H1 (cell line): ENCODE measurements around the gene RAB25. TPM values are rescaled to one million over a fixed set of nuclear protein-coding genes. Genes with fewer than 3 reads are reported as not detected.

ENCODE experiments used
- CTCF ChIA-PET: fragments of 300-600 bp; sonication (Branson Sonifier 250); formaldehyde crosslinking; loops from one replicate; lab custom pipeline; 2021; ENCODE audit not compliant: partially characterized antibody; lab: Charles Lee
- POLR2A ChIA-PET: fragments of 300-600 bp; sonication (Branson Sonifier 250); formaldehyde crosslinking; loops from one replicate; lab custom pipeline; 2021; ENCODE audit warnings: inconsistent platforms; ENCODE audit not compliant: partially characterized antibody; lab: Charles Lee
- DNase-seq, 2 experiments: peaks; one replicate each; pipeline versions ENCODE4 v3.0.0 to v3.0.0-alpha.2; 2010 to 2022; ENCODE audit warnings: low spot score in 2 of 2, low read depth in 1 of 2, mixed read lengths in 1 of 2
- FAIRE-seq: peaks from 2 replicates; lab custom pipeline; 2011; peaks lifted over from hg19 to GRCh38; lab: Jason Lieb, UNC
- H2AFZ ChIP-seq: 2 replicates; pipeline ENCODE4 v1.8.1; 2012; ENCODE audit warnings: low read length, inconsistent platforms
- H2AK5ac ChIP-seq: 2 replicates; pipeline ENCODE4 v1.6.1; 2013; ENCODE audit warnings: low read depth, low read length
- H2BK120ac ChIP-seq: replicated peaks from 2 replicates; pipeline ENCODE3; 2013; ENCODE audit warnings: low read depth, low read length, inconsistent platforms
- H2BK12ac ChIP-seq: 2 replicates; pipeline ENCODE4 v1.6.1; 2013; ENCODE audit warnings: low read depth, low read length
- H2BK15ac ChIP-seq: 2 replicates; pipeline ENCODE4 v1.6.1; 2013; ENCODE audit warnings: low read length
- H2BK20ac ChIP-seq: 2 replicates; pipeline ENCODE4 v1.6.1; 2013; ENCODE audit warnings: low read length
- H2BK5ac ChIP-seq: 2 replicates; pipeline ENCODE4 v1.6.1; 2013; ENCODE audit warnings: low read depth, low read length
- H3K14ac ChIP-seq: 2 replicates; pipeline ENCODE4 v1.6.1; 2013; ENCODE audit warnings: inconsistent platforms; ENCODE audit not compliant: insufficient read length
- H3K18ac ChIP-seq: 2 replicates; pipeline ENCODE4 v1.6.1; 2013; ENCODE audit warnings: low read length; ENCODE audit errors: extremely low read depth
- H3K23ac ChIP-seq: 2 replicates; pipeline ENCODE4 v1.6.1; 2013; ENCODE audit warnings: inconsistent platforms; ENCODE audit not compliant: insufficient read length
- H3K23me2 ChIP-seq: 2 replicates; pipeline ENCODE4 v1.6.1; 2013; ENCODE audit warnings: low read depth, low read length
- H3K27ac ChIP-seq: 2 replicates; pipeline ENCODE4 v1.6.1; 2011; ENCODE audit warnings: low read depth, low read length, inconsistent platforms
- H3K27me3 ChIP-seq, 4 experiments: replicated peaks in 1 of 4; 1 replicate in 1 of 4; 2 replicates in 3 of 4; pipeline versions ENCODE4 v1.6.1 to v1.8.1; 2011 to 2013; ENCODE audit warnings: low read length in 3 of 4, mild to moderate bottlenecking in 3 of 4, inconsistent platforms in 2 of 4, mixed read lengths in 2 of 4, moderate library complexity in 1 of 4; ENCODE audit not compliant: control insufficient read depth in 3 of 4, insufficient read depth in 3 of 4; ENCODE audit errors: extremely low read depth in 1 of 4
- H3K36me3 ChIP-seq, 4 experiments: 2 replicates each; pipeline versions ENCODE4 v1.6.1 to v1.8.1; 2011 to 2013; ENCODE audit warnings: mild to moderate bottlenecking in 4 of 4, low read length in 3 of 4, moderate library complexity in 2 of 4, control low read depth in 1 of 4, inconsistent platforms in 1 of 4; ENCODE audit not compliant: insufficient read depth in 4 of 4, control insufficient read depth in 2 of 4
- H3K4ac ChIP-seq: replicated peaks from 2 replicates; pipeline ENCODE3; 2013; ENCODE audit warnings: low read length, low read depth, mixed read lengths, inconsistent platforms; ENCODE audit not compliant: insufficient read length
- H3K4me1 ChIP-seq, 4 experiments: replicated peaks in 1 of 4; 1 replicate in 1 of 4; 2 replicates in 3 of 4; pipeline versions ENCODE4 v1.6.1 to v1.8.1; 2011 to 2013; ENCODE audit warnings: low read length in 3 of 4, inconsistent platforms in 2 of 4, mixed read lengths in 1 of 4; ENCODE audit not compliant: insufficient read depth in 4 of 4, control insufficient read depth in 3 of 4
- H3K4me2 ChIP-seq, 2 experiments: 2 replicates each; pipeline versions ENCODE4 v1.6.1 to v1.8.1; 2011 to 2013; ENCODE audit warnings: low read depth in 2 of 2, low read length in 2 of 2, control low read depth in 1 of 2, inconsistent platforms in 1 of 2, mild to moderate bottlenecking in 1 of 2; ENCODE audit not compliant: insufficient read depth in 1 of 2
- H3K4me3 ChIP-seq, 4 experiments: fragments of 200-600, 300-600 bp in 1 of 4; sonication (generic), shearing (Covaris generic), sonication (Bioruptor Twin) in 1 of 4; 2 replicates each; pipeline versions ENCODE4 v1.5.1 to v1.8.1; 2011 to 2016; ENCODE audit warnings: low read length in 4 of 4, low read depth in 3 of 4, control low read depth in 2 of 4, inconsistent platforms in 2 of 4, mild to moderate bottlenecking in 2 of 4, mixed read lengths in 1 of 4, moderate library complexity in 1 of 4; ENCODE audit not compliant: insufficient read depth in 2 of 4; ENCODE audit errors: extremely low read depth in 1 of 4
- H3K56ac ChIP-seq: replicated peaks from 2 replicates; pipeline ENCODE3; 2013; ENCODE audit warnings: low read depth, mild to moderate bottlenecking, mixed read lengths, low read length, inconsistent platforms; ENCODE audit not compliant: insufficient read length
- H3K79me1 ChIP-seq: 2 replicates; pipeline ENCODE4 v1.6.1; 2013; ENCODE audit warnings: low read depth, low read length, control low read depth
- H3K79me2 ChIP-seq, 2 experiments: 2 replicates each; pipeline versions ENCODE4 v1.6.1 to v1.8.1; 2012 to 2013; ENCODE audit warnings: low read length in 2 of 2, mild to moderate bottlenecking in 2 of 2, inconsistent platforms in 1 of 2; ENCODE audit not compliant: insufficient read depth in 2 of 2, control insufficient read depth in 1 of 2
- H3K9ac ChIP-seq, 4 experiments: replicated peaks in 1 of 4; 1 replicate in 1 of 4; 2 replicates in 3 of 4; pipeline versions ENCODE4 v1.6.1 to v1.8.1; 2011 to 2013; ENCODE audit warnings: low read depth in 3 of 4, low read length in 3 of 4, control low read depth in 2 of 4, mild to moderate bottlenecking in 2 of 4, moderate library complexity in 2 of 4, inconsistent platforms in 1 of 4; ENCODE audit errors: extremely low read depth in 1 of 4
- H3K9me3 ChIP-seq, 2 experiments: 2 replicates each; pipeline versions ENCODE4 v1.6.1 to v1.8.1; 2012 to 2013; ENCODE audit warnings: mild to moderate bottlenecking in 2 of 2, moderate library complexity in 2 of 2, control low read depth in 1 of 2, inconsistent platforms in 1 of 2, low read depth in 1 of 2, low read length in 1 of 2, mixed read lengths in 1 of 2; ENCODE audit not compliant: insufficient read depth in 2 of 2
- H4K20me1 ChIP-seq, 2 experiments: replicated peaks in 1 of 2; 2 replicates each; pipeline versions ENCODE3 to v1.8.1; 2011 to 2013; ENCODE audit warnings: inconsistent platforms in 2 of 2, low read length in 2 of 2, mild to moderate bottlenecking in 1 of 2; ENCODE audit not compliant: insufficient read depth in 2 of 2, control insufficient read depth in 1 of 2
- H4K5ac ChIP-seq: 2 replicates; pipeline ENCODE4 v1.6.1; 2013; ENCODE audit warnings: low read length, low read depth, mixed read lengths, inconsistent platforms; ENCODE audit not compliant: insufficient read length
- H4K8ac ChIP-seq: 2 replicates; pipeline ENCODE4 v1.8.0; 2013; ENCODE audit warnings: mild to moderate bottlenecking, moderate library complexity, low read length, inconsistent platforms; ENCODE audit not compliant: insufficient read depth; ENCODE audit errors: extremely low read depth
- H4K91ac ChIP-seq: replicated peaks from 2 replicates; pipeline ENCODE3; 2013; ENCODE audit warnings: low read length, mixed read lengths, inconsistent platforms; ENCODE audit not compliant: insufficient read length
- POU5F1 ChIP-seq: IDR thresholded peaks from 2 replicates; pipeline ENCODE4 v1.6.1; 2011; ENCODE audit warnings: low read depth, mild to moderate bottlenecking, low read length, moderate library complexity
- SIN3A ChIP-seq, 2 experiments: IDR thresholded peaks in 1 of 2; conservative IDR thresholded peaks in 1 of 2; 2 replicates each; pipeline ENCODE4 v1.6.1; 2011 to 2012; ENCODE audit warnings: low read length in 2 of 2, improper control_type of control experiment in 1 of 2, low read depth in 1 of 2, mild to moderate bottlenecking in 1 of 2
- WGBS, 2 experiments: shearing (Covaris generic) in 1 of 2; methylation state at CpG; one replicate each; pipeline versions ENCODE4 v1.1.6 to v1.1.7; 2013 to 2015; ENCODE audit warnings: low lambda C conversion rate in 2 of 2, mixed read lengths in 2 of 2, inconsistent platforms in 1 of 2, low coverage in 1 of 2, missing lambda C conversion rate in 1 of 2; ENCODE audit not compliant: insufficient replicate concordance in 2 of 2, insufficient coverage in 1 of 2, insufficient read length in 1 of 2; ENCODE audit errors: extremely low coverage in 1 of 2, missing lambda C conversion rate in 1 of 2; 5-methylcytosine and 5-hydroxymethylcytosine counted together
- polyA plus RNA-seq, 7 experiments: library from polyadenylated mRNA; depleted of rRNA in 3 of 7; stranded (reverse) in 5 of 7; unstranded in 2 of 7; fragments of >200 nt in 5 of 7; fragments of 200-250 nt in 2 of 7; gene quantifications; 1 replicate in 5 of 7; 2 replicates in 1 of 7; 4 replicates in 1 of 7; pipeline versions ENCODE4 v1.2.1 to v1.2.3, GENCODE V29; 2011 to 2013; ENCODE audit warnings: missing spikeins in 2 of 7, mixed read lengths in 2 of 7
- total RNA-seq: library from RNA; stranded (reverse); fragmentation: NEBNext Ultra II Directional; extraction: Animal tissue kit (Norgen Biotek cat#: 25700); gene quantifications from 2 replicates; pipeline ENCODE4 v1.2.1, GENCODE V29; 2021

RAB25 gene
- total and polyA plus RNA-seq, 2 of the 8 experiments (the other 6 are each of a cell fraction or from before 2014, with no cell fraction given), result 34.8 to 98.2 TPM

- Histone ChIP-seq H2BK5ac (no peak overlapping the region), H2BK12ac (no peak overlapping the region), H2BK15ac (no peak overlapping the region), H3K4me3 (no peak overlapping the region), H3K27me3 (no peaks in the 10 kb centered on the region), H4K5ac (no peak overlapping the region), H3K9me3 (no peaks in the 10 kb centered on the region), H2BK120ac (no peak overlapping the region), H3K9ac (no peak overlapping the region), H3K36me3 (peaks cover 0 to 10% (median 2%) of the 10 kb centered on the region in 4 experiments; a peak in 3 of 8 replicates), H3K79me2 (peaks cover 0 to 8% of the 10 kb centered on the region in 2 experiments; a peak in 1 of 4 replicates), H4K20me1 (peaks cover 4 to 12% of the 10 kb centered on the region in 2 experiments), H3K56ac (no peak overlapping the region), H3K4me1 (peaks cover 12 to 33% (median 24%) of the 10 kb centered on the region in 4 experiments; a peak in 6 of 7 replicates), H4K91ac (no peak overlapping the region), H4K8ac (no peak overlapping the region), H3K4me2 (no peak overlapping the region), H3K79me1 (peaks cover 1% of the 10 kb centered on the region; the same call in 1 of the 2 replicates), H2BK20ac (no peak overlapping the region), H3K27ac (no peak overlapping the region), H3K23ac (no peak overlapping the region), H3K4ac (no peak overlapping the region), H3K14ac (no peak overlapping the region), H3K23me2 (no peaks in the 10 kb centered on the region), H2AK5ac (no peak overlapping the region), H3K18ac (no peak overlapping the region), H2AFZ (no peak overlapping the region)
- 78% methylated on average over 4 of the region's 4 CpGs; no CpG with 5 or more reads in 1 of the 2 experiments for WGBS, 2 experiments
- FAIRE-seq (no peak), DNase-seq (no peak)
- CTCF ChIA-PET, result interaction anchor here (0.6 to 10.0 kb wide), 7 partner anchors 10 to 210 kb away, joined by 3 to 139 read pairs (median 3); partner anchors contain the start of genes ARHGEF2, LAMTOR2, RAB25 and UBQLN4
- POLR2A ChIA-PET, result interaction anchor here (0.5 to 9.7 kb wide), 6 partner anchors 9 to 161 kb away, joined by 3 to 88 read pairs (median 8); partner anchors contain the start of genes MEX3A, RAB25 and UBQLN4
- TF ChIP-seq POU5F1, result no peak
- TF ChIP-seq SIN3A (conservative IDR thresholded peaks at IDR 0.05 in 1 of 2, IDR thresholded peaks at IDR 0.05 in 1 of 2; ENCODE audit: low read depth in 1 of 2, low read length in 2 of 2), result no peak
Observed at GRCh38 chr1:156070548-156070947, 9.6 kb downstream of the RAB25 start.
